ENCODE measurements around the gene NEURL3.

NEURL3 gene

DNA sequence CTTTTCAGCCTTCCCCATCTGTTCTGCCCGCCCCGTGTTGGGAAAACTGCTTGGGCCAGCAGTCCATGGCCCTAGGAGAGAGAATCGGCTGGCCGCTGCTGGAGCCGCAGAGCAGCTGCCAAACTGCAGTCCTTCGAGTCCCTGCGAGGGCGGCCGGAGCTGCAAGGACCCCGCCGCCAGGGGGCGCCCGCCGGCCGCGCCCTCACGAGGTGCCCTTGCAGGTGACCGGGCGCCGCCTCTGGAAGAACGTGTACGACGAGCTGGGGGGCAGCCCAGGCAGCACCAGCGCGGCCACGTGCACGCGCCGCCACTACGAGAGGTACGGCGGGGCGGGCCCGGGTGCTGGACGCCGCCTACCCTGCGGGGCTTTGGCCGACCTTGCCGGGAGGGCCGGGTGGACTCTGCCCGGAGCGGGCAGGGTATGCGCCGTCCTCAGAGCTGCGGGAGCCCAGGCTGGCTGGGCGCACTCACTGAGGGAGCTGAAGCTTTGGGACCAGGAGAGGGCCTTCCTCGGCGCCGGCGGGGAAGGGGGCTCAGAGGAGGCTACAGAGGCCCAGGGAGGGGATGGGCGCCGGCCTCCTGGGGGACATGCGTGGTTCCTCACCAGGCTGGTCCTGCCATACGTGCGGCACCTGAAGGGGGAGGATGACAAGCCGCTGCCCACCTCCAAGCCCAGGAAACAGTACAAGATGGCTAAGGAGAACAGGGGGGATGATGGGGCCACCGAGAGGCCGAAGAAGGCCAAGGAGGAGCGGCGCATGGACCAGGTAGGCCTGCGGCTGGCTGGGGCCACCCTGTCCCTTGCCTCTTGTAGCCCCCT lies 45.0 kb upstream of the NEURL3 start:
- H3K27ac ChIP-seq = peak overlapping the region; percentile 12; the same call in 1 of the 2 replicates
- TF ChIP-seq ZFX (IDR thresholded peaks at IDR 0.05; ENCODE audit: borderline replicate concordance) (no peak), CTCF (IDR thresholded peaks at IDR 0.05) (peak; percentile 99)

- no peak overlapping the region for H3K27ac ChIP-seq
- TF ChIP-seq ZFX (IDR thresholded peaks at IDR 0.05; ENCODE audit: borderline replicate concordance) = no peak
- no peak for TF ChIP-seq CTCF (IDR thresholded peaks at IDR 0.05)
These were observed 44.3 kb upstream of the NEURL3 start for GRCh38 chr2:96549466-96549785.

GRCh38 chr2:96548558-96549465 lies 43.7 kb upstream of the NEURL3 start:
- TF ChIP-seq ZFX (IDR thresholded peaks at IDR 0.05; ENCODE audit: borderline replicate concordance) (no peak), CTCF (IDR thresholded peaks at IDR 0.05) (no peak)
- H3K27ac ChIP-seq = no peak overlapping the region

GRCh38 chr2:96547731-96548171 lies 42.6 kb upstream of the NEURL3 start:
- no peak overlapping the region for H3K27ac ChIP-seq
- TF ChIP-seq ZFX (IDR thresholded peaks at IDR 0.05; ENCODE audit: borderline replicate concordance) (no peak), CTCF (IDR thresholded peaks at IDR 0.05) (no peak)

- no peak overlapping the region for H3K27ac ChIP-seq
- TF ChIP-seq CTCF (IDR thresholded peaks at IDR 0.05) (no peak), ZFX (IDR thresholded peaks at IDR 0.05; ENCODE audit: borderline replicate concordance) (no peak)
These were observed 42.1 kb upstream of the NEURL3 start for GRCh38 chr2:96547203-96547641.

- no peak overlapping the region for H3K27ac ChIP-seq
- TF ChIP-seq ZFX (IDR thresholded peaks at IDR 0.05; ENCODE audit: borderline replicate concordance) (no peak), CTCF (IDR thresholded peaks at IDR 0.05) (no peak)
These were observed 41.6 kb upstream of the NEURL3 start for GRCh38 chr2:96546797-96547196.

All from 22Rv1 (cell line).